Medulla oblongata (tissue), 1 donor: ENCODE measurements around the gene PSAT1.
A peak's percentile ranks its signal among the peaks of the same experiment; 100 is the strongest.

ENCODE experiments used
- DNase-seq: peaks from one replicate; pipeline ENCODE4 v3.0.0-alpha.2; 2015; ENCODE audit errors: extremely low spot score

The PSAT1 gene

DNA sequence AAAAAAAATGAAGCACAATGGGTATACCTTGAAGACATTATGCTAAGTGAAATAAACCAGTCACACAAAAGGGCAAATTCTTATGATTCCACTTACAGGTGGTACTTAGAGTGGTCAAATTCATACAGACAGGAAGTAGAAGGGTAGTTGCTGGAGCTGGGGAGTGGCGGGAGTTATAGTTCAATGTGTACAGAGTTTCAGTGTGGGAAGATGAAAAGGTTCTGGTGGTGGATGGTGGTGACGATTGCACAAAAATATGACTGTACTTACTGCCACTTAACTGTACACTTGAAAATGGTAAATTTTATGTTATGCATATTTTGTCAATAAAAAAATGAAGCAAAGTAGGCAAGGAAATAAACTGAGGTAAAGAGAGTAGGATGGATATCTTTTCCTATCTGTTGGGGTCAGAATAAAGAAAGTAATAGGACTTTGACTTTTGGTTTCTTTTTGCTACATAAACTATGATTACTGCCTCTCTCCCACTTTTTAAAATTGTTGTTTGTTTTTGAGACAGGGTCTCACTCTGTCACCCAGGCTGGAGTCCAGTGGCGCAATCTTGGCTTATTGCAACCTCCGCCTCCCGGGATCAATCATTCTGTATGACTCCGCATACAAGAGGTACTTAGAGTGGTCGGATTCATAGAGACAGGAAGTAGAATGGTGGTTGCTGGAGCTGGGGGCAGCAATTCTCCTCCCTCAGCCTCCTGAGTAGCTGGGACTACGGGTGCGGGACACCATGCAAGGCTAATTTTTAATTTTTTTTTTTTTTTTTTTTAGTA is 4.0 kb upstream of the PSAT1 start:
- DNase-seq = no peak

DNA sequence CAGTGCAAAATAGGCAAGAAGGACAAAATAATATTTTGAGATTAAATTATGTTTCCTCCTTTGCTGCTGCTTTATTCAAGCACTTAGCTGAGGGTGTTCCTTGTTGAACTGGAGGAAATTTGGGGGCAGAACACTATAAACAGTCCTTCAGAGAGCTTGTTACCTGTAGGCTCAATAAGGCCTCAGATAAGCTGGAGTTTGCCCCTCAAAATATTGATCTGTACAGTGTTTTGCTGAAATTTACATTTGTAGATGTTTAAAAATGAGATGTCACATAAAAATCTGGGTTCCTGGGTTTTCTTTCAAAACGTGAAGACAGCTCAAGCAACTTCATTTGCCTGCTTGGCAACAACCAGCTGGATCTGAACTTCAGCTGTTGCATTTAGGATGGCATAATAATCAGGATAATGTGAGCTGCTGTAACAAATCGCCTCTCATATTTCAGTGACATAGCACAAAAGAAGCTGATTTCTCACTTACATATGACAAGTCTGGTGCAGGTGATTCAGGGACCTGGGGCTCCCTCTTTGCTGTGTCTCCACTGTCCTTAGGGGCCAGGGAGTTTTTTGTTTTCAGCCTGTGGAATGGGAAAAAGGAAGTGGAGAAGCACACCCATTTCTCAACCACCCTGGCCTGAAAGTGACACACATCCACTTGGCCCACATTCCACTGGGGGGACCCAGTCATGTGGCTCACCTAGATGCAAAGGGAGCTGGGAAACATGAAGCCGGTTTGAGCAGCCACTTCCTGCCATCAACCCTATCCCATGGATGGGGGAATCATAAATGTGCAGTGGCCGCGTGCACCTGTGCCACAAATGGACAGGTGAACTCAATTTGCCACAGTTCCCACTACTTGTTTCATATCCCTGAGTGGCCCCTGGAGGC is 2.4 kb upstream of the PSAT1 start:
- no peak for DNase-seq

DNA sequence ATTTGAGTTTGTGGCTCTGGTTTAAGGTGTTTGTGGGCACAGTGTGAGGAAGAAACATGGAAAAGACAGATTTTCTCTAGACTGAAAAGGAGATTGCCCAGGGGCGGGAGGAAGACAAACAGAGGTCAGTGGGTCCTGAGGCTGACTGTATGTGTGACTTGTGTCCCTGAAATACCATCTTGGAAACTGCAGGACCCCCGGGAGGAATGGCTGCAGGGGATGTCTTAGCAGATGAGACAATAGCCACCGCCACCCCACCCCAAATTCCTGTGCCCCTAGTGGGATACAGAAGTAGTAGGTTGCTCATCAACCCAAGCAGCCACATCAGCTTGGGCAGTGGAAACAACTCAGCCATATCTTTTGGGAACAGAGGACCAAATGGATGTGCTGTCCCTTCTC is 1.7 kb upstream of the PSAT1 start:
- DNase-seq = no peak

DNA sequence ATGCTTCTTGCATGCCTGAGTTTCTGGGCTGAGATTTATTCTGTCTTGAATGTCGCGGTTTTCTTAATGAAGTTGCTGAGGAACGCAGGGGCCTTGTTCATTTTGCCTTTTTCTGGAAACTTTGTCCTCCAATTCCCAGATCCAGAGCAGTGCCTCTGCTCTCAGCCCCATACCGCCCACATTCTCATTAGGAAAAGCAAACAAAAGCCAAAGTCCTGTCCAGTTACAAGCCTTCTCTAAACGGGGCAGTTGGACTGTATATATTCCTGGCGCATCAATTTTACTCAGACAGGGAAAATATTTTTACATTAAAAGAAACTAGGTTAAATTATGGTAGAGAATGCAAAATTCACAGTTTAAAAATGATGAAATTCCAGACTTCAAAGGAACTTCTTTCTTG is 1.2 kb upstream of the PSAT1 start:
- DNase-seq = no peak

DNA sequence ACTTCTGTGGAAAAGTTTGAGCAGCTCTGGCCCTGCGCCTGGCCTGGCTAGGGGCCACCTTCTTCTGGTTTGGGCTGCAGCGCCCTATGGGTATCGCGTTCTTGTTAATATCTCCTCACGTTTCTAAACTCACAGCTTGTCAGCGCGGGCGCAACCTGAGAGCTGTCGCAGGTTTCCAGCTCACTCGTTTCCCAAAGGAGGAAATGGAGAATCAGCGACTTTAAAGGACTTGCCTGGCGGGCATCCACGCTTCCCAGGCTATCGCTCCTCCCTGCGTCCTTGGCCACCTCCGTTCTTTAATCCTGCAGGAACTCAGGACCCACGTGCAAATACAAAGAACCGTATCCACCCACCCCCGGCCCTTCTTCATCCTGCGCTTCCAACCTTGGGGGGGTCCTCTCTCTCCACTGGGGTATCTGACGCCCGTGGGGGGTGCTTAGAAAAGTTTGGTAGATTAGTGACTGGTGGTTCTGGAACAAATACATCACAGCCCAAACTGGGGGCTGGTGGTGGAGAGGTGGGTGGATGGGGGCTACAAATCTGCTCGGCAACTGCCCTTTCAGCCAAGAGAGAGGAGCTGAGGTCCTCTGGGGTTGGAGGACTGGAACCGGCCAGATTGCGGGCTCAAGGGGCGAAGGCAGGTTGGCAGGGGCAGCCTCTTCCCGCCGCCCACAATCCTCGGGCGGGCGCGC is 578 bp upstream of the PSAT1 start:
- DNase-seq = peak; percentile 42

DNA sequence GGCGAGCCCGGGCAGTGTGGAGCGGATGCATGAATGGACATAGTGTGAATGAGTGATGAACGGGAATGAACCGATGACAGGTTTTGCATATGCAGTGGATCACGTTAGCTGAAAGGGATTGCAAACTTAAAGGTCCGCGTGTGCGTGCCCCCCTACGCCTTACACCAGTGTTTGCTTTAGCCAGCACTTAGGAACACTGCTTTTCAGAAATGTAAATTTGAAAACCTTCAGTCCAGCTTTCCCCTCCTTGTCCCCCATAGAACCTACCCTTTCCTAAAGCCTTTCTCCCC is 692 bp downstream of the PSAT1 start:
- no peak for DNase-seq

DNA sequence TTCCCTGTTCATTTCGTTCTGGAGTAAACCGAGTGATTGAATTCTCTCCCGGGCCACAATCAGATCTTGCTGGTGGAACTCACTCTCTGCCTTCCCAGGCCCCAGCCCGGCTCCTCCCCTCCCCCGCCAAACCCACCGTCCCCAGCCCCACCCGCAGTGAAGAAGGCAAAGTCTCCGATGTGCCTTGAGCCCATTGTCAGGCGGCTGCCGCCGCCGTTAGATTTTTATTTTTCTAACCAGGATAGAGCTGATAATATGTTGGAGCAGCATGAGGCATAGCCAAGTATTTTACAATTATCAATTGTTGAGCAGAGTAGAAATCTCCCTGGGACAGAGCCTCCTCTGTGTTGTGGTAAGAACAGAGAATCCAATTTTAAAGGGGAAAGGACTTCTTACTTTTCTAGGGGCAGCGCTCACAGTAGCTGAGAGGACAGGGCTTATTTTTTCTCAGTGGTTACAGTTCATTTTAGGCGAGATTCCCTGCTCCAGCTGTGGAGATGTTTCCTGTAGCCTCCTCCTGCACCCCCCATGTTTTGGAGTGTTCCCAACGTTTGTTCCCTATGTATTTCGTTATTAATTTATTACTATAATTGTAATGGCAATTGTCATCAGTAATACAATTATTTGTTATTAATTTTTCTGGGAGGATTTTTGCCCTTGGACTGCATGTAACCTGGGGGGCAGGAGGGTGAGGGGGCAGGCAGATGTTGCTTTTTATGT is 1.3 kb downstream of the PSAT1 start:
- peak; percentile 79 for DNase-seq

DNA sequence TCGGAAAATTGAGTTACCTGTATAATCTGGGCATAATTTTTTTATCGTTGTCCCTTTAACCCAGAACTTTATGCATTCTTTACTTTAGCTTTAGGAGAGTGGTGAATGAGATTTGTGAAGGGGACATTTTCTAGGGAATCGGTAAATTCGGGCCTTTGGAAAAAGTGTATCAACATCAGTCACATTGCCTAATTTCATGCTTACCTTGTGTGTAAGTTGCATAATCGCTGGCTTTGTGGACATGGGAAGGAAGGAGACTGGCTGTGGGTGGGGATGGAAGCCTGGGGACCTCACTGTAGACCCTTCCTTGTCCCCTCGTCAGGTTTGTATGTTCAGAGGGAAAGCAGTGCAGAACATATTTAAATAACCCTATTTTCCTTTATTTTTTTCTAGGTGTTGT is 3.3 kb downstream of the PSAT1 start:
- no peak for DNase-seq

DNA sequence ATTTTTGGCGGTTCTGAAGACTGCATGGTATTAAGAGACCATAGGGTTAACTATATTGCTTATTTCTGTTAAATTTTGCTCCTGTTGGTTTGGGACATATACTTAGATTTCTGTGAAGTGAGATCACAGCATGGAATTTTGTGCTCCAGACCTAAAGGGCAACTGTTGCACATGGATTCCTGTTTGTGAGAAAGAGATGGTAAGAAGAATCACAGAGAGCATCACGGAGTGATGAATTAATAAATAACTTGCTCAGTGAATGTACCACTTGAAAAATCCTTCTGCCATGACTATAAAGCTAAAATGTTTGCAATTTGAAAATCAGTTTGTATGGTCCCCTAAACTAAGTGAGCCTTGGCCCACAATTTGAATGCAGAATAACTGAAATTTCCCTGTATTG is 4.5 kb downstream of the PSAT1 start:
- DNase-seq = no peak

DNA sequence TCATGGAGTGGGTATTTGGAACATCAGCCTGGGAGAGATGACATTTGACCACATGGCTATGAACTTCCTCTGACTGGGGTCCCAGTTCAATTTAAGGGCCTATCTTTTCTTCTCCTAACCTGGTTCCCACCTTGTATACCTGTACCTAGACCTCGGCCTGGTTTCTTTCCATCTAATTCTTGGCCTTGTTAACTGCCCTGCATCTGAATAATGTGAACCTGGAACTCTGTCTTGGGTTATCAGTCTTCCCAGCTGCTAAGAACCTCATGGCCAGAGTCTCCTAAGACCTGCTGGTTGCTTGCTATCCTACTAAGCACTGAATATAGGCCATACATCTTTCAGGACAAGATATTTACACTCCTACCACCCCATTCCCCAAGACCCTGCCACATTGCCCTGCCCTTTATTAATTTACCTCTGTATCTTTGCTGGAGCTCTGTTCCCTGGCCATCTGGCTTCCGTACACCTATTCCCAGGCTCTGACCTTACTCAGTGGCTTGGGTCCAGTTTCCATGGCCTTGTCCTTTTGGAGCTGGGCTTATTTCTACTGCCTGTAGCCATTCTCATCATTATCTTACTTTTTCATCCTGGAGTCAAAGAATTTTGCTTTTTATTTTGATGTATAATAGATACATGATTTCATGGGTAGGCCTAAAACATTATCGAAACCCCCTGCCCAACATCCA is 6.6 kb downstream of the PSAT1 start:
- DNase-seq = no peak

DNA sequence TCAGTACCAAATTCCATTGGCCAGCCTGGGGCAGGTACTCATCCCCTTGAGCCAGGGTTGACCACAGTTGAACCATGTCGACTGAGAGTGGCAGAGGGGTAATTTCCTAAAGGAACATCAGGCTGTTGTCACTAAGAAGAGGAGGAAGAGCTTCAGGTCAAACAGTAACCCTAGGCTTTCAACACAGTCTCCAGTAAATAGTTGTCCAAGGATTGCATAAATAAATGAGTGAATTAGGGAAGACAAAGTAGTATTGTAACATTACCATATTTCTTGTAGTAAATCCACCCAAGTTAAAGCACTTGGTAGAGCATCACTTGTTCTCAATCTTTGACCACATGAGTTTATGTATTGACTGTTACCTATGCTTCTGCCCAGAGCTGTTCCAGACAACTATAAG is 7.4 kb downstream of the PSAT1 start:
- no peak for DNase-seq

DNA sequence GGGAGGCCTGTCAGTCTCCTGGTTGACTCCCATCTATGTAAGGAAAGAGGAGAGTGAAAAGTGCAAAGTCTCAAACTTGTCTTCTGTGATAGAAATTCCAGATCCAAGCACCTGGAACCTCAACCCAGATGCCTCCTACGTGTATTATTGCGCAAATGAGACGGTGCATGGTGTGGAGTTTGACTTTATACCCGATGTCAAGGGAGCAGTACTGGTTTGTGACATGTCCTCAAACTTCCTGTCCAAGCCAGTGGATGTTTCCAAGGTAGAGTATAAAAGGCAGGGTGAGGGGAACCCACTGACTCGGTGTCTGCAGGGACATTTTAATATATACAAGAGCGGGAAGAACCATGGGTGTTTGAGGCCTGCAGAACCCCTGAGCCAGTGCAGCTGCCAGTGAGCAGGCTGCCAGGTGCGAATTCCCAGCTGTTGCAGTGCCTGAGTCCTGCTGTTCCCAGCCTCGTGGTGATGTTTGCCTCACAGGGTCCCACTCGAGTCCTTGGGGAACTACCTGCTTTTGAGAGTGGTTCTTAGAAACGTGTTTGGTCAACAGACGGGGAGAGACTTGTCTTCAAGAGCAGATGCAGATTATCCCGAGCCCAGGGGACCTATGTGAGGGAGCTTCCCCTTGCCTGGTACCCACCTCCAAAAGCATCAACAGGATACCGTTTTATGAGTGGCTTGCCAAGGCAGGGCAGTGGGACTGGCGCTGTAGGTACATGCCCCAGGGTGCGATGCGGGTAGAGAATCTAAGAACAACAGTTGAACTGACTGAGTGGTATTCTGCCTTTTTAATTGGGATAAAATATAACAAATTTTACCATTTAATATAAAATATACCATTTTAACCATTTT is 9.5 kb downstream of the PSAT1 start:
- DNase-seq = no peak

DNA sequence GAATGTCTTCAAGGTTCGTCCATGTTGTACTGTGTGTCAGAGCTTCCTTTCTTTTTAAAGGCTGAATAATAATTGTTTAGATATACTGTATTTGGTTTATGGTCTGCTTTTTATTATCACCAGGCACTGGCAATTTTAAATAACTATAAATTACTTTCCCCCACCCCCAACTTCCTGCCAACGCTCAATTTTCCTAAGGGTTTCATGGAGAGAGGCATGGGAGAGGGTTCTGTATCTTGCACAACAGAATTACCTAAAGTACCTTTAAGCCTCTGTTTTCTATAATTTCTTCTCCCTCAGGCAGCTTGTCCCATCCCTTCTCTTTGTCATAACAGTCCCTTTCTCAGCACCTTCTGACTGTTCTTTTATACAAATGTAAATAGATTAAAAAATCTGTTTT is 10.4 kb downstream of the PSAT1 start:
- no peak for DNase-seq

DNA sequence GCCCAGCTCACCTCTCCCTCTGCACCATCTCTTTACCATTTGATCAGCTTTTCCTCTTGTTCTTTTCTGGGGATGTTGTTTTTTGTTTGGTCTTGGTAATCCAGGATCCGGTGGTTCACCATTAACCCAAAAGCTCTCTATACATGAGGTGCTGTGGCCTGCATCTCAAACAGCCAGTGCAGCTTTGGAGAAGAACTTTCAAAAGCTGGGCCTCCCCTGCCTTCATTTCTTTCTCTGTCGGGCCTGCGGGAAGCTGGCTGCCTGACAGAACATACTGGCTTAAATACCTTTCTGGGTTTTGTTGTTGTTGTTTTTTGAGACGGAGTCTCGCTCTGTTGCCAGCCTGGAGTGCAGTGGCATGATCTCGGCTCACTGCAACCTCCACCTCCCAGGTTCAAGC is 12.1 kb downstream of the PSAT1 start:
- no peak for DNase-seq

DNA sequence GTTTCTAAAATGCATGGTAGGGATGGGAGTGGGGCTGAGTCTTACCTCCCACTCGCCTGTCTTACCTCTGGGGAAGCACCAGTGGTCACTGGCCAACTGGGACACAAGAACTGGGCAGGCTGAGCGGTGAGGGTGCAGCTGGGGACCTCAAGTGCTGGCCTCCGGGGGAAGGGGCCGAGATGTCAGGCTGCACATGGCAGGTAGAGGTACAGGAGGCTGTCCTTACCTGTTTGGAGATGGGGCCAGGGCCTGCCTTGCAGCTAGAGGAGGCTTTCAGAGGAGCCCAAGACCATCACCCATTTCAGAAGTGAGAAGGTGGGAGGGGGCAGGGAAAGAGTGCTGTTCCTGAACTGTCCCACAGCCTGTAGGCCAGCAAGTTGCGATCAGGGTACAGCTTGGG is 14.2 kb downstream of the PSAT1 start:
- no peak for DNase-seq

DNA sequence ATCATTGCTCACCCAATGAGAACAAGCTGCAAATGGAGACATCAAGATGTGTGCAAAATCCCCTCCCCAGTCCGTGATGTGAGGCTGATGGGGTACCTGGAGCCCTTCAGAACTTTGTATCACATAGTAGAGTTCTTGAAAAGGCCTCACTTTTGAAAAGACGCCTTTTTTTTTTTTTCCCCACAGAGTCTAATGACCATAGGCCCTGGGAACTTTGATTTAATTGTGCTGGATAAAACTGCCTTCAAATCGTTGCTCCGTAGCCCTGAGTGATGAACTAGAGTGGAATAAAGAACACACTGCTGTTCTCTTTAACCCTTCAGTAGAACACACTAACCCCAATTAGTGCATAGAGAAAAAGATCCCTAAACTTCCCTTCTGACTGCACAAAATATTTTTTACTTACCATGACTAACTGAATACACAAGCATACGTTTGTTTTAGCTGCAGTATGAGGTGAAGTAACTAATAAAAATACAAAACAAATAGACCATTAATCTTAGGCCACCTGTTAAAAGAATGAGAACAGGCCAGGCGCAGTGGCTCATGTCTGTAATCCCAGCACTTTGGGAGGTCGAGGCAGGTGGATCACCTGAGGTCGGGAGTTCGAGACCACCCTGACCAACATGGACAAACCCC is 15.1 kb downstream of the PSAT1 start:
- peak; percentile 68 for DNase-seq

DNA sequence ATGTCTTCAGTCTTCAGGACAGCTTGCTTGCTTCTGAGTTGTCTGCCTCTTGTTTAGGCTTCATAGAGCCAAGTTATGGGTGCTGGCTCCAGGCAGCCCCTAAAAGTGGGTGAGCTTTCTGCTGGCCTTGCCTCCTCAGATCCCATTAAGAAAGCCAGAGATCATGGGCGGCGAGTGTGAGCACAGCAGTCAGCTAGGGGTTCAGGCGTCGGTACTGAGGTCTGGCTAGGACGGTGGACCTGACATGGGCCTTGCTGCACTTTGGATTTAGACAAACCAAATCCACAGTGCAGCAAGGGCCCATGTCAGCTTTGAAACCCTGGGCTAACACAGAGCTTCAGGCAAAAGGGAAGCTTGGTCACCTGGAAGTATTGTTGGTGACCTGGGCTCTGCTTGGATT is 17.6 kb downstream of the PSAT1 start:
- no peak for DNase-seq

DNA sequence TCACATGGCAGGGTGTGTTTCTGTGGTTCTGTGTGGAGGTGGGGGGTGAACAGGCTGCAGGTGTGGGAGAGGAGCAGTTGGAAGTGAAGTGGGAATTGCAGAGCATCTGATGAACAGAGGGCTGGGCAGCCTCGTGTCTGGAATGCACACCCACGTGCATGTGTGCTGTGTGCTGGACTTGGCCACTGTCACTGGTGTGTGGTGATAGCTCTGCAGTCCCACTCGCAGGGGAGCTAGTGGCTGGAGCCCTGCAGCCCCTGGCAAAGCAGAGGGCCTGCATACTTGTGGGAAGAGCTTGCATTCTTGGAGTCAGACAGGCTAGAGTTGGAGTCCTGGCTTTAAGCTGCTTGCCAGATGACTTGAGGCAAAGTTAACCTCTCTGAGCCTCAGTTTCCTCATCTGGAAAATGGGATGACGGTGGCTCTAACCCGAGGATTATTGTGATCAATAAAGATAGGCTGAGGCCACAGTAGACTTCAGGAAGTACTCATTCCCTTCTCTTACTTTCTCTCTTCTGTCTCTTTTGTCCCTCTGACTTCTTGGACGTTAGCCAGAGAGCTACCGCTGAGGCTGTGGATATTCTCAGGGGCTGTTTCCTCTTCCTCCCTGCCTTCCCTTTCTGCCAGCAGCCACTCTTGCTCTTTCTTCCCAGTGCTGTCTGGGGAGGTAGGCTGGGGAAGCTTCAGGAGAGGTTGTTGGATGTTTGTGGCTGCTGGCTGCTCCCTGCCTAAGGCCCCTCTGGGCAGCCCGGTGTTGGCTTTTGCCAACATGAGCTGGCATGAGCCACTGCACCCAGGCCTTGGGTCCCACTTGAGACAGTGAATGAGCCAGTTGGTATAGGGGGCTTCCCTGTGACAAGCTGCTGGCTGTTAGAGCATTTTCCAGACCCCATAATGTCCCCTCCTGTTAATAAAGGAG is 18.3 kb downstream of the PSAT1 start:
- peak; percentile 37 for DNase-seq
